HepG2 (cell line): Measurements from ENCODE around the gene ZNRF3. TPM values are rescaled to one million over a fixed set of nuclear protein-coding genes. Genes with fewer than 3 reads are reported as not detected.

Experiments used
- ARNT ChIP-seq: fragments of 450-650 bp; IDR thresholded peaks from 2 replicates; pipeline ENCODE4 v1.6.1; 2017
- BORCS8-MEF2B ChIP-seq: sonication (generic); formaldehyde crosslinking; IDR thresholded peaks from 2 replicates; pipeline ENCODE4 v1.8.0; 2022; ENCODE audit warnings: mild to moderate bottlenecking, missing genetic modification reagents
- ELF1 ChIP-seq: sonication (generic); formaldehyde crosslinking; IDR thresholded peaks from 2 replicates; pipeline ENCODE4 v1.4.0; 2020; ENCODE audit warnings: missing genetic modification reagents
- FLYWCH1 ChIP-seq: sonication (generic); formaldehyde crosslinking; IDR thresholded peaks from 2 replicates; pipeline ENCODE4 v1.8.1; 2023; ENCODE audit warnings: mild to moderate bottlenecking, missing genetic modification reagents
- FOXP1 ChIP-seq, 2 experiments: fragments of 450-650 bp in 1 of 2; IDR thresholded peaks; 2 replicates each; pipeline ENCODE4 v1.6.1; 2017 to 2018; ENCODE audit warnings: antibody characterized with exemption in 1 of 2
- KLF15 ChIP-seq: sonication (generic); formaldehyde crosslinking; IDR thresholded peaks from 2 replicates; pipeline ENCODE4 v1.8.1; 2023; ENCODE audit warnings: borderline replicate concordance, mild to moderate bottlenecking, inconsistent platforms, missing genetic modification reagents, mixed read lengths
- MBD4 ChIP-seq: IDR thresholded peaks from 2 replicates; pipeline ENCODE4 v1.6.1; 2012; ENCODE audit warnings: low read length, inconsistent platforms, borderline replicate concordance
- MXD3 ChIP-seq: IDR thresholded peaks from 2 replicates; pipeline ENCODE4 v1.6.1; 2016; ENCODE audit warnings: mild to moderate bottlenecking, missing biosample characterization, missing genetic modification reagents
- MYC ChIP-seq: sonication (generic); formaldehyde crosslinking; IDR thresholded peaks from 2 replicates; pipeline ENCODE4 v1.9.0; 2021; ENCODE audit warnings: missing genetic modification reagents, borderline replicate concordance
- NONO ChIP-seq, 2 experiments: fragments of 450-650 bp in 1 of 2; sonication (generic) in 1 of 2; formaldehyde crosslinking in 1 of 2; IDR thresholded peaks in 1 of 2; conservative IDR thresholded peaks in 1 of 2; 2 replicates each; pipeline versions ENCODE4 v1.6.1 to v1.8.0; 2017 to 2022; ENCODE audit warnings: mild to moderate bottlenecking in 1 of 2, missing genetic modification reagents in 1 of 2, moderate library complexity in 1 of 2
- NR2F2 ChIP-seq: IDR thresholded peaks from 2 replicates; pipeline ENCODE4 v1.6.1; 2012; ENCODE audit warnings: low read depth, inconsistent platforms, borderline replicate concordance
- PHF21A ChIP-seq: sonication (generic); formaldehyde crosslinking; IDR thresholded peaks from 2 replicates; pipeline ENCODE4 v1.5.0; 2020; ENCODE audit warnings: mild to moderate bottlenecking, missing genetic modification reagents
- POLR2AphosphoS2 ChIP-seq: IDR thresholded peaks from 2 replicates; pipeline ENCODE4 v1.6.1; 2011; ENCODE audit warnings: low read depth, low read length, improper control_type of control experiment
- POLR2G ChIP-seq: fragments of 200-400 bp; formaldehyde crosslinking; IDR thresholded peaks from 2 replicates; pipeline ENCODE4 v1.6.1; 2018; ENCODE audit warnings: mild to moderate bottlenecking, low read depth, low read length, moderate library complexity
- SSRP1 ChIP-seq: IDR thresholded peaks from 2 replicates; pipeline ENCODE4 v1.6.1; 2016; ENCODE audit warnings: control low read depth
- SYNCRIP ChIP-seq: fragments of 200-400 bp; formaldehyde crosslinking; IDR thresholded peaks from 2 replicates; pipeline ENCODE4 v1.6.1; 2018; ENCODE audit warnings: mild to moderate bottlenecking, low read depth, low read length; ENCODE audit not compliant: insufficient read depth
- TMF1 ChIP-seq: sonication (generic); formaldehyde crosslinking; IDR thresholded peaks from 2 replicates; pipeline ENCODE4 v1.8.1; 2022; ENCODE audit warnings: low read depth, missing genetic modification reagents
- ZNF180 ChIP-seq: sonication (generic); formaldehyde crosslinking; IDR thresholded peaks from 2 replicates; pipeline ENCODE4 v1.4.0; 2020; ENCODE audit warnings: low read depth, missing genetic modification reagents, borderline replicate concordance
- ZNF382 ChIP-seq: sonication (generic); formaldehyde crosslinking; IDR thresholded peaks from 2 replicates; pipeline ENCODE4 v1.5.0; 2020; ENCODE audit warnings: missing genetic modification reagents, mild to moderate bottlenecking, borderline replicate concordance
- ZNF644 ChIP-seq: IDR thresholded peaks from 2 replicates; pipeline ENCODE4 v1.6.1; 2016; ENCODE audit warnings: low read depth
- ZNF75D ChIP-seq: sonication (generic); formaldehyde crosslinking; IDR thresholded peaks from 2 replicates; pipeline ENCODE4 v1.8.1; 2023; ENCODE audit warnings: missing genetic modification reagents, mild to moderate bottlenecking, borderline replicate concordance
- ZNF776 ChIP-seq: sonication (generic); formaldehyde crosslinking; IDR thresholded peaks from 2 replicates; pipeline ENCODE4 v1.4.0; 2020; ENCODE audit warnings: mild to moderate bottlenecking, missing genetic modification reagents
- polyA plus RNA-seq, 8 experiments: library from polyadenylated mRNA; depleted of rRNA in 3 of 8; stranded (reverse) in 7 of 8; unstranded in 1 of 8; fragments of >200 nt; fragmentation: Illumina TruSeq in 4 of 8; extraction: Trizol in 4 of 8; gene quantifications; 2 replicates each; pipeline versions ENCODE4 v1.2.1 to v1.2.3, GENCODE V29; 2011 to 2016; ENCODE audit warnings: low read depth in 4 of 8, missing spikeins in 1 of 8, mixed read lengths in 1 of 8; ENCODE audit not compliant: insufficient read depth in 1 of 8
- total RNA-seq, 5 experiments: library from RNA; depleted of rRNA; stranded (reverse); fragments of >200 nt; fragmentation: Illumina TruSeq; extraction: Trizol; gene quantifications; 2 replicates each; pipeline ENCODE4 v1.2.3, GENCODE V29; 2016; ENCODE audit warnings: low read depth in 1 of 5
- TF ChIP-seq, protein P1 (sequence below): sonication (generic); formaldehyde crosslinking; IDR thresholded peaks from 2 replicates; pipeline ENCODE4 v1.4.0; 2020; ENCODE audit warnings: missing genetic modification reagents, borderline replicate concordance
- TF ChIP-seq, protein P2 (sequence below): sonication (generic); formaldehyde crosslinking; IDR thresholded peaks from 2 replicates; pipeline ENCODE4 v1.4.0; 2020; ENCODE audit warnings: missing genetic modification reagents, borderline replicate concordance

The ZNRF3 gene
- total and polyA plus RNA-seq, 2 of the 13 experiments (the other 11 are each of a cell fraction or from before 2014, with no cell fraction given) = 20.3 to 36.7 TPM

DNA sequence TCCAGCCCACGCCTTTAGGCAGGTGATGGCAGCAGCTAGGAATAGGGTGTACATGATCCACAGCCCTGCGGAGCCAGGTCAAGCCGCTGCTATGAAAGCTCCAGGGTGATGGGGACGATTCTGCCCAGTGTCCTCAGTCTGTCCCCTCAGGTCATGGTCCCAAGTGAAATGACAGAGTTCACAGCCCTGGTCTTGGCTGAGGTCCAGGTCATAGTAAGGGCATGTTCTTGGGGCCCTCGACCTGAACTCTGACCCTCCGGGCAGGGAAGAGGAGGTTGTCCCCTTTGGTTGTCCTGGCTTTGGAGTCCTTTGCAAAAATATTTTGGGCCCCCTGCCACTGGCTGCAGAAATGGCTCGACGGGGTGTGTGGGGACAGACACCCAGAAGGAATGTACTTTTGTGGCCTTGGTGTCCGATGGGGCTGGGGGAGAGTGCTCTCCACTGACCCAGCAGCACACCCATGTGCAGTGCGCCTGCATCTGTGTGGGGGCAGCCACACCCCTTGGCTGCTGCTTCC, 170.9 kb downstream of the ZNRF3 start (continued):
- TF ChIP-seq MBD4 (peak; percentile 79; the same call in 1 of the 2 replicates), MXD3 (CRISPR knock-in tag) (0 out of 2 replicates have a peak, but pooled peaks have one; percentile 17), BORCS8-MEF2B (peak; percentile 24; the same call in 1 of the 2 replicates), POLR2AphosphoS2 (no peak), ZNF382 (no peak), SYNCRIP (no peak), ZNF644 (CRISPR knock-in tag) (no peak), ZNF776 (CRISPR knock-in tag) (no peak), TMF1 (CRISPR knock-in tag) (no peak), ZNF75D (no peak), ZNF180 (CRISPR knock-in tag) (no peak), SSRP1 (CRISPR knock-in tag) (peak; percentile 72; the same call in 1 of the 2 replicates), ELF1 (CRISPR knock-in tag) (no peak), FLYWCH1 (CRISPR knock-in tag) (no peak), NR2F2 (peak; percentile 75), NONO (IDR thresholded peaks at IDR 0.05) (no peak), NONO (CRISPR knock-in tag; conservative IDR thresholded peaks at IDR 0.05) (0 out of 2 replicates have a peak, but pooled peaks have one; percentile 29), POLR2G (peak; percentile 76), FOXP1 (IDR thresholded peaks at IDR 0.05) (no peak), FOXP1 (CRISPR knock-in tag; IDR thresholded peaks at IDR 0.05) (no peak), ARNT (no peak), MYC (CRISPR knock-in tag) (peak; percentile 29; the same call in 1 of the 2 replicates), PHF21A (0 out of 2 replicates have a peak, but pooled peaks have one; percentile 43), KLF15 (CRISPR knock-in tag) (no peak)
- TF ChIP-seq, protein P1, sequence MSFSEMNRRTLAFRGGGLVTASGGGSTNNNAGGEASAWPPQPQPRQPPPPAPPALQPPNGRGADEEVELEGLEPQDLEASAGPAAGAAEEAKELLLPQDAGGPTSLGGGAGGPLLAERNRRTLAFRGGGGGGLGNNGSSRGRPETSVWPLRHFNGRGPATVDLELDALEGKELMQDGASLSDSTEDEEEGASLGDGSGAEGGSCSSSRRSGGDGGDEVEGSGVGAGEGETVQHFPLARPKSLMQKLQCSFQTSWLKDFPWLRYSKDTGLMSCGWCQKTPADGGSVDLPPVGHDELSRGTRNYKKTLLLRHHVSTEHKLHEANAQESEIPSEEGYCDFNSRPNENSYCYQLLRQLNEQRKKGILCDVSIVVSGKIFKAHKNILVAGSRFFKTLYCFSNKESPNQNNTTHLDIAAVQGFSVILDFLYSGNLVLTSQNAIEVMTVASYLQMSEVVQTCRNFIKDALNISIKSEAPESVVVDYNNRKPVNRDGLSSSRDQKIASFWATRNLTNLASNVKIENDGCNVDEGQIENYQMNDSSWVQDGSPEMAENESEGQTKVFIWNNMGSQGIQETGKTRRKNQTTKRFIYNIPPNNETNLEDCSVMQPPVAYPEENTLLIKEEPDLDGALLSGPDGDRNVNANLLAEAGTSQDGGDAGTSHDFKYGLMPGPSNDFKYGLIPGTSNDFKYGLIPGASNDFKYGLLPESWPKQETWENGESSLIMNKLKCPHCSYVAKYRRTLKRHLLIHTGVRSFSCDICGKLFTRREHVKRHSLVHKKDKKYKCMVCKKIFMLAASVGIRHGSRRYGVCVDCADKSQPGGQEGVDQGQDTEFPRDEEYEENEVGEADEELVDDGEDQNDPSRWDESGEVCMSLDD (CRISPR knock-in tag) = no peak
- TF ChIP-seq, protein P2, sequence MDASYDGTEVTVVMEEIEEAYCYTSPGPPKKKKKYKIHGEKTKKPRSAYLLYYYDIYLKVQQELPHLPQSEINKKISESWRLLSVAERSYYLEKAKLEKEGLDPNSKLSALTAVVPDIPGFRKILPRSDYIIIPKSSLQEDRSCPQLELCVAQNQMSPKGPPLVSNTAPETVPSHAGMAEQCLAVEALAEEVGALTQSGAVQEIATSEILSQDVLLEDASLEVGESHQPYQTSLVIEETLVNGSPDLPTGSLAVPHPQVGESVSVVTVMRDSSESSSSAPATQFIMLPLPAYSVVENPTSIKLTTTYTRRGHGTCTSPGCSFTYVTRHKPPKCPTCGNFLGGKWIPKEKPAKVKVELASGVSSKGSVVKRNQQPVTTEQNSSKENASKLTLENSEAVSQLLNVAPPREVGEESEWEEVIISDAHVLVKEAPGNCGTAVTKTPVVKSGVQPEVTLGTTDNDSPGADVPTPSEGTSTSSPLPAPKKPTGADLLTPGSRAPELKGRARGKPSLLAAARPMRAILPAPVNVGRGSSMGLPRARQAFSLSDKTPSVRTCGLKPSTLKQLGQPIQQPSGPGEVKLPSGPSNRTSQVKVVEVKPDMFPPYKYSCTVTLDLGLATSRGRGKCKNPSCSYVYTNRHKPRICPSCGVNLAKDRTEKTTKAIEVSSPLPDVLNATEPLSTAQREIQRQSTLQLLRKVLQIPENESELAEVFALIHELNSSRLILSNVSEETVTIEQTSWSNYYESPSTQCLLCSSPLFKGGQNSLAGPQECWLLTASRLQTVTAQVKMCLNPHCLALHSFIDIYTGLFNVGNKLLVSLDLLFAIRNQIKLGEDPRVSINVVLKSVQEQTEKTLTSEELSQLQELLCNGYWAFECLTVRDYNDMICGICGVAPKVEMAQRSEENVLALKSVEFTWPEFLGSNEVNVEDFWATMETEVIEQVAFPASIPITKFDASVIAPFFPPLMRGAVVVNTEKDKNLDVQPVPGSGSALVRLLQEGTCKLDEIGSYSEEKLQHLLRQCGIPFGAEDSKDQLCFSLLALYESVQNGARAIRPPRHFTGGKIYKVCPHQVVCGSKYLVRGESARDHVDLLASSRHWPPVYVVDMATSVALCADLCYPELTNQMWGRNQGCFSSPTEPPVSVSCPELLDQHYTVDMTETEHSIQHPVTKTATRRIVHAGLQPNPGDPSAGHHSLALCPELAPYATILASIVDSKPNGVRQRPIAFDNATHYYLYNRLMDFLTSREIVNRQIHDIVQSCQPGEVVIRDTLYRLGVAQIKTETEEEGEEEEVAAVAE (CRISPR knock-in tag) = no peak
